ENCODE data around the gene MIS18BP1. TPM values are rescaled to one million over a fixed set of nuclear protein-coding genes. Genes with fewer than 3 reads are reported as not detected.

The MIS18BP1 gene
- total RNA-seq, 4 donors from 2014 or later, result 56.9 to 68.3 (median 64.2) TPM

GRCh38 chr14:45238988-45239387, 14.0 kb downstream of the MIS18BP1 start:
- TF ChIP-seq CTCF (IDR thresholded peaks at IDR 0.05; ENCODE audit: low read depth), result no peak

GRCh38 chr14:45227566-45227965, 25.4 kb downstream of the MIS18BP1 start:
- TF ChIP-seq CTCF (IDR thresholded peaks at IDR 0.05; ENCODE audit: low read depth), result no peak

- TF ChIP-seq CTCF (IDR thresholded peaks at IDR 0.05; ENCODE audit: low read depth), result no peak
Measured at GRCh38 chr14:45222485-45223262, 30.3 kb downstream of the MIS18BP1 start.

GRCh38 chr14:45212231-45212630, 40.8 kb downstream of the MIS18BP1 start:
- TF ChIP-seq CTCF (IDR thresholded peaks at IDR 0.05; ENCODE audit: low read depth), result no peak

- no peak for TF ChIP-seq CTCF (IDR thresholded peaks at IDR 0.05; ENCODE audit: low read depth)
Measured at GRCh38 chr14:45211295-45211694, 41.7 kb downstream of the MIS18BP1 start.

- no peak for TF ChIP-seq CTCF (IDR thresholded peaks at IDR 0.05; ENCODE audit: low read depth)
Measured at GRCh38 chr14:45210159-45210558, 42.8 kb downstream of the MIS18BP1 start.

GRCh38 chr14:45204241-45204640, 48.8 kb downstream of the MIS18BP1 start:
- TF ChIP-seq CTCF (IDR thresholded peaks at IDR 0.05; ENCODE audit: low read depth), result no peak
